ENCODE data around the gene NDUFB7. TPM values are rescaled to one million over a fixed set of nuclear protein-coding genes. Genes with fewer than 3 reads are reported as not detected.

NDUFB7 gene
- total RNA-seq, 1 experiment from 2014 or later = 254 TPM

GRCh38 chr19:14533450-14533849, 38.4 kb downstream of the NDUFB7 start:
- no peak overlapping the region for H3K4me3 Mint-ChIP-seq
- no peak overlapping the region for H3K27ac Mint-ChIP-seq
- no peak for TF ChIP-seq ZBTB43 (CRISPR knock-in tag; IDR thresholded peaks at IDR 0.05)
- peaks cover 4% of the 10 kb centered on the region; the same call in 1 of the 2 replicates for H3K36me3 Mint-ChIP-seq
- POLR2A ChIA-PET = interaction anchor here (1.4 kb wide), 1 partner anchor 15 kb away, joined by 3 read pairs; the partner anchor contains the start of gene DNAJB1
- H3K9me3 Mint-ChIP-seq = no peaks in the 10 kb centered on the region
- no peak for ATAC-seq
- no peak for DNase-seq (ENCODE audit: low spot score)
- CTCF ChIA-PET = interaction anchor here (1.4 to 2.8 kb wide), 2 partner anchors 23 to 28 kb away, joined by 3 to 12 read pairs; no protein-coding TSS in a partner anchor
- H3K4me1 Mint-ChIP-seq = peaks cover 12% of the 10 kb centered on the region
- no peaks in the 10 kb centered on the region for H3K27me3 Mint-ChIP-seq (ENCODE audit: low read depth)

DNA sequence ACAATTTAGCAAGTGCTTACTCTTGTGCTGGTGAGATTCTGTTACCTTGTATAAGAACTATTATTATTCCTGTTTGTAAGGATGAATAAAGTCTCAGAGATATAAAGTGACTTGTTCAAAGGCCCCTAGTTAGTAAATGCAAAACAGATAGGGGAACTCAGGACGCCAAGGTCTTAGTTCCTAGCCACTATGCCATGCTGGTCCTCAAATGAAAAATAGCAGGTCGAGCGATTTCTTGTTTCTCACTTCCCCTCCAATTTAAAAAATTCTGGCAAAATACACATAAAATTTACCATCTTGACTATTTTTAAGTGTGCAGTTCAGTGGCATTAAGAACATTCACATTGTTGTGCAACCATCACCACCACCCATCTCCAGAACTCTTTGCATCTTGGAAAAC, 41.4 kb downstream of the NDUFB7 start:
- Mint-ChIP-seq H3K27ac (peak overlapping the region; percentile 65; the same call in 1 of the 2 replicates), H3K36me3 (peaks cover 4% of the 10 kb centered on the region; the same call in 1 of the 2 replicates), H3K4me1 (peaks cover 11% of the 10 kb centered on the region), H3K9me3 (no peaks in the 10 kb centered on the region), H3K4me3 (peak overlapping the region; percentile 90), H3K27me3 (ENCODE audit: low read depth) (no peaks in the 10 kb centered on the region)
- TF ChIP-seq FOXK1 (CRISPR knock-in tag; IDR thresholded peaks at IDR 0.05) = no peak
- no peak for TF ChIP-seq FOXJ3 (CRISPR knock-in tag; IDR thresholded peaks at IDR 0.05; ENCODE audit: borderline replicate concordance)
- no peak for TF ChIP-seq FOXP1 (CRISPR knock-in tag; IDR thresholded peaks at IDR 0.05; ENCODE audit: borderline replicate concordance)
- no peak for TF ChIP-seq ZNF396 (CRISPR knock-in tag; IDR thresholded peaks at IDR 0.05; ENCODE audit: borderline replicate concordance)
- no peak for TF ChIP-seq CTCF (IDR thresholded peaks at IDR 0.05)
- TF ChIP-seq NR1H2 (CRISPR knock-in tag; IDR thresholded peaks at IDR 0.05) = no peak
- TF ChIP-seq ATF1 (CRISPR knock-in tag; IDR thresholded peaks at IDR 0.05) = no peak
- no peak for TF ChIP-seq ZNF138 (CRISPR knock-in tag; conservative IDR thresholded peaks at IDR 0.05)
- TF ChIP-seq, protein P1, sequence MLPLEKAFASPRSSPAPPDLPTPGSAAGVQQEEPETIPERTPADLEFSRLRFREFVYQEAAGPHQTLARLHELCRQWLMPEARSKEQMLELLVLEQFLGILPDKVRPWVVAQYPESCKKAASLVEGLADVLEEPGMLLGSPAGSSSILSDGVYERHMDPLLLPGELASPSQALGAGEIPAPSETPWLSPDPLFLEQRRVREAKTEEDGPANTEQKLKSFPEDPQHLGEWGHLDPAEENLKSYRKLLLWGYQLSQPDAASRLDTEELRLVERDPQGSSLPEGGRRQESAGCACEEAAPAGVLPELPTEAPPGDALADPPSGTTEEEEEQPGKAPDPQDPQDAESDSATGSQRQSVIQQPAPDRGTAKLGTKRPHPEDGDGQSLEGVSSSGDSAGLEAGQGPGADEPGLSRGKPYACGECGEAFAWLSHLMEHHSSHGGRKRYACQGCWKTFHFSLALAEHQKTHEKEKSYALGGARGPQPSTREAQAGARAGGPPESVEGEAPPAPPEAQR (CRISPR knock-in tag; IDR thresholded peaks at IDR 0.05) = no peak
- TF ChIP-seq OVOL2 (CRISPR knock-in tag; IDR thresholded peaks at IDR 0.05; ENCODE audit: borderline replicate concordance) = no peak
- TF ChIP-seq HMGA2 (CRISPR knock-in tag; IDR thresholded peaks at IDR 0.05) = no peak
- TF ChIP-seq, protein P2, sequence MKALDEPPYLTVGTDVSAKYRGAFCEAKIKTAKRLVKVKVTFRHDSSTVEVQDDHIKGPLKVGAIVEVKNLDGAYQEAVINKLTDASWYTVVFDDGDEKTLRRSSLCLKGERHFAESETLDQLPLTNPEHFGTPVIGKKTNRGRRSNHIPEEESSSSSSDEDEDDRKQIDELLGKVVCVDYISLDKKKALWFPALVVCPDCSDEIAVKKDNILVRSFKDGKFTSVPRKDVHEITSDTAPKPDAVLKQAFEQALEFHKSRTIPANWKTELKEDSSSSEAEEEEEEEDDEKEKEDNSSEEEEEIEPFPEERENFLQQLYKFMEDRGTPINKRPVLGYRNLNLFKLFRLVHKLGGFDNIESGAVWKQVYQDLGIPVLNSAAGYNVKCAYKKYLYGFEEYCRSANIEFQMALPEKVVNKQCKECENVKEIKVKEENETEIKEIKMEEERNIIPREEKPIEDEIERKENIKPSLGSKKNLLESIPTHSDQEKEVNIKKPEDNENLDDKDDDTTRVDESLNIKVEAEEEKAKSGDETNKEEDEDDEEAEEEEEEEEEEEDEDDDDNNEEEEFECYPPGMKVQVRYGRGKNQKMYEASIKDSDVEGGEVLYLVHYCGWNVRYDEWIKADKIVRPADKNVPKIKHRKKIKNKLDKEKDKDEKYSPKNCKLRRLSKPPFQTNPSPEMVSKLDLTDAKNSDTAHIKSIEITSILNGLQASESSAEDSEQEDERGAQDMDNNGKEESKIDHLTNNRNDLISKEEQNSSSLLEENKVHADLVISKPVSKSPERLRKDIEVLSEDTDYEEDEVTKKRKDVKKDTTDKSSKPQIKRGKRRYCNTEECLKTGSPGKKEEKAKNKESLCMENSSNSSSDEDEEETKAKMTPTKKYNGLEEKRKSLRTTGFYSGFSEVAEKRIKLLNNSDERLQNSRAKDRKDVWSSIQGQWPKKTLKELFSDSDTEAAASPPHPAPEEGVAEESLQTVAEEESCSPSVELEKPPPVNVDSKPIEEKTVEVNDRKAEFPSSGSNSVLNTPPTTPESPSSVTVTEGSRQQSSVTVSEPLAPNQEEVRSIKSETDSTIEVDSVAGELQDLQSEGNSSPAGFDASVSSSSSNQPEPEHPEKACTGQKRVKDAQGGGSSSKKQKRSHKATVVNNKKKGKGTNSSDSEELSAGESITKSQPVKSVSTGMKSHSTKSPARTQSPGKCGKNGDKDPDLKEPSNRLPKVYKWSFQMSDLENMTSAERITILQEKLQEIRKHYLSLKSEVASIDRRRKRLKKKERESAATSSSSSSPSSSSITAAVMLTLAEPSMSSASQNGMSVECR (CRISPR knock-in tag; IDR thresholded peaks at IDR 0.05; ENCODE audit: borderline replicate concordance) = no peak
- TF ChIP-seq JAZF1 (CRISPR knock-in tag; IDR thresholded peaks at IDR 0.05) = no peak
- TF ChIP-seq E2F4 (CRISPR knock-in tag; IDR thresholded peaks at IDR 0.05; ENCODE audit: borderline replicate concordance, low read depth) = no peak
- TF ChIP-seq ZBTB43 (CRISPR knock-in tag; IDR thresholded peaks at IDR 0.05) = no peak
- TF ChIP-seq, protein P3, sequence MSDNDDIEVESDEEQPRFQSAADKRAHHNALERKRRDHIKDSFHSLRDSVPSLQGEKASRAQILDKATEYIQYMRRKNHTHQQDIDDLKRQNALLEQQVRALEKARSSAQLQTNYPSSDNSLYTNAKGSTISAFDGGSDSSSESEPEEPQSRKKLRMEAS (CRISPR knock-in tag; IDR thresholded peaks at IDR 0.05) = no peak
- no peak for TF ChIP-seq ZNF263 (CRISPR knock-in tag; IDR thresholded peaks at IDR 0.05; ENCODE audit: low read depth)
- TF ChIP-seq FOXP4 (CRISPR knock-in tag; IDR thresholded peaks at IDR 0.05) = no peak
- no peak for TF ChIP-seq SP1 (CRISPR knock-in tag; conservative IDR thresholded peaks at IDR 0.05)
- ChIA-PET POLR2A (no interaction called here), CTCF (no interaction called here)
- ATAC-seq (no peak), DNase-seq (ENCODE audit: low spot score) (no peak)

Measured in WTC11 (cell line).